H1 (cell line): Measurements from ENCODE around the gene DDI2. TPM values are rescaled to one million over a fixed set of nuclear protein-coding genes. Genes with fewer than 3 reads are reported as not detected.

ENCODE experiments used
- CTCF ChIA-PET: fragments of 300-600 bp; sonication (Branson Sonifier 250); formaldehyde crosslinking; loops from one replicate; lab custom pipeline; 2021; ENCODE audit not compliant: partially characterized antibody; lab: Charles Lee
- POLR2A ChIA-PET: fragments of 300-600 bp; sonication (Branson Sonifier 250); formaldehyde crosslinking; loops from one replicate; lab custom pipeline; 2021; ENCODE audit warnings: inconsistent platforms; ENCODE audit not compliant: partially characterized antibody; lab: Charles Lee
- DNase-seq, 2 experiments: peaks; one replicate each; pipeline versions ENCODE4 v3.0.0 to v3.0.0-alpha.2; 2010 to 2022; ENCODE audit warnings: low spot score in 2 of 2, low read depth in 1 of 2, mixed read lengths in 1 of 2
- FAIRE-seq: peaks from 2 replicates; lab custom pipeline; 2011; peaks lifted over from hg19 to GRCh38; lab: Jason Lieb, UNC
- H2AFZ ChIP-seq: 2 replicates; pipeline ENCODE4 v1.8.1; 2012; ENCODE audit warnings: low read length, inconsistent platforms
- H2AK5ac ChIP-seq: 2 replicates; pipeline ENCODE4 v1.6.1; 2013; ENCODE audit warnings: low read depth, low read length
- H2BK120ac ChIP-seq: replicated peaks from 2 replicates; pipeline ENCODE3; 2013; ENCODE audit warnings: low read depth, low read length, inconsistent platforms
- H2BK12ac ChIP-seq: 2 replicates; pipeline ENCODE4 v1.6.1; 2013; ENCODE audit warnings: low read depth, low read length
- H2BK15ac ChIP-seq: 2 replicates; pipeline ENCODE4 v1.6.1; 2013; ENCODE audit warnings: low read length
- H2BK20ac ChIP-seq: 2 replicates; pipeline ENCODE4 v1.6.1; 2013; ENCODE audit warnings: low read length
- H2BK5ac ChIP-seq: 2 replicates; pipeline ENCODE4 v1.6.1; 2013; ENCODE audit warnings: low read depth, low read length
- H3K14ac ChIP-seq: 2 replicates; pipeline ENCODE4 v1.6.1; 2013; ENCODE audit warnings: inconsistent platforms; ENCODE audit not compliant: insufficient read length
- H3K18ac ChIP-seq: 2 replicates; pipeline ENCODE4 v1.6.1; 2013; ENCODE audit warnings: low read length; ENCODE audit errors: extremely low read depth
- H3K23ac ChIP-seq: 2 replicates; pipeline ENCODE4 v1.6.1; 2013; ENCODE audit warnings: inconsistent platforms; ENCODE audit not compliant: insufficient read length
- H3K23me2 ChIP-seq: 2 replicates; pipeline ENCODE4 v1.6.1; 2013; ENCODE audit warnings: low read depth, low read length
- H3K27ac ChIP-seq: 2 replicates; pipeline ENCODE4 v1.6.1; 2011; ENCODE audit warnings: low read depth, low read length, inconsistent platforms
- H3K27me3 ChIP-seq, 4 experiments: replicated peaks in 1 of 4; 1 replicate in 1 of 4; 2 replicates in 3 of 4; pipeline versions ENCODE4 v1.6.1 to v1.8.1; 2011 to 2013; ENCODE audit warnings: low read length in 3 of 4, mild to moderate bottlenecking in 3 of 4, inconsistent platforms in 2 of 4, mixed read lengths in 2 of 4, moderate library complexity in 1 of 4; ENCODE audit not compliant: control insufficient read depth in 3 of 4, insufficient read depth in 3 of 4; ENCODE audit errors: extremely low read depth in 1 of 4
- H3K36me3 ChIP-seq, 4 experiments: 2 replicates each; pipeline versions ENCODE4 v1.6.1 to v1.8.1; 2011 to 2013; ENCODE audit warnings: mild to moderate bottlenecking in 4 of 4, low read length in 3 of 4, moderate library complexity in 2 of 4, control low read depth in 1 of 4, inconsistent platforms in 1 of 4; ENCODE audit not compliant: insufficient read depth in 4 of 4, control insufficient read depth in 2 of 4
- H3K4ac ChIP-seq: replicated peaks from 2 replicates; pipeline ENCODE3; 2013; ENCODE audit warnings: low read length, low read depth, mixed read lengths, inconsistent platforms; ENCODE audit not compliant: insufficient read length
- H3K4me1 ChIP-seq, 4 experiments: replicated peaks in 1 of 4; 1 replicate in 1 of 4; 2 replicates in 3 of 4; pipeline versions ENCODE4 v1.6.1 to v1.8.1; 2011 to 2013; ENCODE audit warnings: low read length in 3 of 4, inconsistent platforms in 2 of 4, mixed read lengths in 1 of 4; ENCODE audit not compliant: insufficient read depth in 4 of 4, control insufficient read depth in 3 of 4
- H3K4me2 ChIP-seq, 2 experiments: 2 replicates each; pipeline versions ENCODE4 v1.6.1 to v1.8.1; 2011 to 2013; ENCODE audit warnings: low read depth in 2 of 2, low read length in 2 of 2, control low read depth in 1 of 2, inconsistent platforms in 1 of 2, mild to moderate bottlenecking in 1 of 2; ENCODE audit not compliant: insufficient read depth in 1 of 2
- H3K4me3 ChIP-seq, 4 experiments: fragments of 200-600, 300-600 bp in 1 of 4; sonication (generic), shearing (Covaris generic), sonication (Bioruptor Twin) in 1 of 4; 2 replicates each; pipeline versions ENCODE4 v1.5.1 to v1.8.1; 2011 to 2016; ENCODE audit warnings: low read length in 4 of 4, low read depth in 3 of 4, control low read depth in 2 of 4, inconsistent platforms in 2 of 4, mild to moderate bottlenecking in 2 of 4, mixed read lengths in 1 of 4, moderate library complexity in 1 of 4; ENCODE audit not compliant: insufficient read depth in 2 of 4; ENCODE audit errors: extremely low read depth in 1 of 4
- H3K56ac ChIP-seq: replicated peaks from 2 replicates; pipeline ENCODE3; 2013; ENCODE audit warnings: low read depth, mild to moderate bottlenecking, mixed read lengths, low read length, inconsistent platforms; ENCODE audit not compliant: insufficient read length
- H3K79me1 ChIP-seq: 2 replicates; pipeline ENCODE4 v1.6.1; 2013; ENCODE audit warnings: low read depth, low read length, control low read depth
- H3K79me2 ChIP-seq, 2 experiments: 2 replicates each; pipeline versions ENCODE4 v1.6.1 to v1.8.1; 2012 to 2013; ENCODE audit warnings: low read length in 2 of 2, mild to moderate bottlenecking in 2 of 2, inconsistent platforms in 1 of 2; ENCODE audit not compliant: insufficient read depth in 2 of 2, control insufficient read depth in 1 of 2
- H3K9ac ChIP-seq, 4 experiments: replicated peaks in 1 of 4; 1 replicate in 1 of 4; 2 replicates in 3 of 4; pipeline versions ENCODE4 v1.6.1 to v1.8.1; 2011 to 2013; ENCODE audit warnings: low read depth in 3 of 4, low read length in 3 of 4, control low read depth in 2 of 4, mild to moderate bottlenecking in 2 of 4, moderate library complexity in 2 of 4, inconsistent platforms in 1 of 4; ENCODE audit errors: extremely low read depth in 1 of 4
- H3K9me3 ChIP-seq, 2 experiments: 2 replicates each; pipeline versions ENCODE4 v1.6.1 to v1.8.1; 2012 to 2013; ENCODE audit warnings: mild to moderate bottlenecking in 2 of 2, moderate library complexity in 2 of 2, control low read depth in 1 of 2, inconsistent platforms in 1 of 2, low read depth in 1 of 2, low read length in 1 of 2, mixed read lengths in 1 of 2; ENCODE audit not compliant: insufficient read depth in 2 of 2
- H4K20me1 ChIP-seq, 2 experiments: replicated peaks in 1 of 2; 2 replicates each; pipeline versions ENCODE3 to v1.8.1; 2011 to 2013; ENCODE audit warnings: inconsistent platforms in 2 of 2, low read length in 2 of 2, mild to moderate bottlenecking in 1 of 2; ENCODE audit not compliant: insufficient read depth in 2 of 2, control insufficient read depth in 1 of 2
- H4K5ac ChIP-seq: 2 replicates; pipeline ENCODE4 v1.6.1; 2013; ENCODE audit warnings: low read length, low read depth, mixed read lengths, inconsistent platforms; ENCODE audit not compliant: insufficient read length
- H4K8ac ChIP-seq: 2 replicates; pipeline ENCODE4 v1.8.0; 2013; ENCODE audit warnings: mild to moderate bottlenecking, moderate library complexity, low read length, inconsistent platforms; ENCODE audit not compliant: insufficient read depth; ENCODE audit errors: extremely low read depth
- H4K91ac ChIP-seq: replicated peaks from 2 replicates; pipeline ENCODE3; 2013; ENCODE audit warnings: low read length, mixed read lengths, inconsistent platforms; ENCODE audit not compliant: insufficient read length
- CHD2 ChIP-seq: IDR thresholded peaks from 2 replicates; pipeline ENCODE4 v1.6.1; 2012; ENCODE audit warnings: low read length, improper control_type of control experiment
- CTBP2 ChIP-seq: IDR thresholded peaks from 2 replicates; pipeline ENCODE4 v1.7.0; 2011; ENCODE audit warnings: borderline replicate concordance, mild to moderate bottlenecking, moderate library complexity, mixed read lengths, low read length; ENCODE audit not compliant: insufficient read depth, insufficient read length
- MAFK ChIP-seq: IDR thresholded peaks from 2 replicates; pipeline ENCODE4 v1.6.1; 2012; ENCODE audit warnings: low read depth, mild to moderate bottlenecking, improper control_type of control experiment, low read length
- MAX ChIP-seq: IDR thresholded peaks from 2 replicates; pipeline ENCODE4 v1.6.1; 2012; ENCODE audit warnings: inconsistent platforms
- RNF2 ChIP-seq: fragments of 200-900, 300-1000 bp; sonication (generic); IDR thresholded peaks from 2 replicates; pipeline ENCODE4 v1.7.1; 2016; ENCODE audit warnings: borderline replicate concordance, low read depth, mild to moderate bottlenecking, antibody characterized with exemption, low read length; ENCODE audit not compliant: poor library complexity, severe bottlenecking; ENCODE audit errors: missing control alignments
- TEAD4 ChIP-seq: IDR thresholded peaks from 2 replicates; pipeline ENCODE4 v1.6.1; 2012; ENCODE audit warnings: low read depth, low read length, inconsistent platforms, mixed read lengths
- WGBS, 2 experiments: shearing (Covaris generic) in 1 of 2; methylation state at CpG; one replicate each; pipeline versions ENCODE4 v1.1.6 to v1.1.7; 2013 to 2015; ENCODE audit warnings: low lambda C conversion rate in 2 of 2, mixed read lengths in 2 of 2, inconsistent platforms in 1 of 2, low coverage in 1 of 2, missing lambda C conversion rate in 1 of 2; ENCODE audit not compliant: insufficient replicate concordance in 2 of 2, insufficient coverage in 1 of 2, insufficient read length in 1 of 2; ENCODE audit errors: extremely low coverage in 1 of 2, missing lambda C conversion rate in 1 of 2; 5-methylcytosine and 5-hydroxymethylcytosine counted together
- polyA plus RNA-seq, 7 experiments: library from polyadenylated mRNA; depleted of rRNA in 3 of 7; stranded (reverse) in 5 of 7; unstranded in 2 of 7; fragments of >200 nt in 5 of 7; fragments of 200-250 nt in 2 of 7; gene quantifications; 1 replicate in 5 of 7; 2 replicates in 1 of 7; 4 replicates in 1 of 7; pipeline versions ENCODE4 v1.2.1 to v1.2.3, GENCODE V29; 2011 to 2013; ENCODE audit warnings: missing spikeins in 2 of 7, mixed read lengths in 2 of 7
- total RNA-seq: library from RNA; stranded (reverse); fragmentation: NEBNext Ultra II Directional; extraction: Animal tissue kit (Norgen Biotek cat#: 25700); gene quantifications from 2 replicates; pipeline ENCODE4 v1.2.1, GENCODE V29; 2021

The DDI2 gene
- total and polyA plus RNA-seq, 2 of the 8 experiments (the other 6 are each of a cell fraction or from before 2014, with no cell fraction given) = 7.7 to 38.3 TPM

- H2BK120ac ChIP-seq = no peak overlapping the region
- H3K23me2 ChIP-seq = no peaks in the 10 kb centered on the region
- no peak overlapping the region for H2AK5ac ChIP-seq
- no peaks in the 10 kb centered on the region; a peak in 1 of 7 replicates for H3K4me1 ChIP-seq
- no peak overlapping the region for H3K18ac ChIP-seq
- H3K27me3 ChIP-seq = no peaks in the 10 kb centered on the region
- H2BK12ac ChIP-seq = no peak overlapping the region
- no peak overlapping the region for H3K56ac ChIP-seq
- DNase-seq (no peak), FAIRE-seq (no peak)
- peaks cover 13 to 20% of the 10 kb centered on the region in 2 experiments for H4K20me1 ChIP-seq
- no peak overlapping the region for H4K91ac ChIP-seq
- no peak overlapping the region for H3K14ac ChIP-seq
- H3K79me2 ChIP-seq = peaks cover 24 to 95% of the 10 kb centered on the region in 2 experiments
- no peak overlapping the region for H3K9ac ChIP-seq
- H2AFZ ChIP-seq = no peak overlapping the region
- no peak overlapping the region for H3K4me3 ChIP-seq
- TF ChIP-seq CHD2 (no peak), TEAD4 (no peak), RNF2 (no peak), CTBP2 (no peak), MAFK (no peak), MAX (no peak)
- POLR2A ChIA-PET = interaction anchor here (0.7 kb wide), 1 partner anchor 133 kb away, joined by 3 read pairs; no protein-coding TSS in a partner anchor
- no peak overlapping the region for H3K4ac ChIP-seq
- no peak overlapping the region for H4K5ac ChIP-seq
- H2BK20ac ChIP-seq = no peak overlapping the region
- no peak overlapping the region for H2BK5ac ChIP-seq
- H2BK15ac ChIP-seq = no peak overlapping the region
- no peak overlapping the region for H4K8ac ChIP-seq
- H3K79me1 ChIP-seq = peaks cover 4% of the 10 kb centered on the region; the same call in 1 of the 2 replicates
- H3K4me2 ChIP-seq = no peak overlapping the region
- peaks cover 5 to 19% (median 14%) of the 10 kb centered on the region in 4 experiments; a peak in 7 of 8 replicates for H3K36me3 ChIP-seq
- WGBS, 2 experiments = 93% methylated on average over 6 of the region's 6 CpGs; no CpG with 5 or more reads in 1 of the 2 experiments
- CTCF ChIA-PET = interaction anchor here (0.7 to 1.6 kb wide), 4 partner anchors 21 to 93 kb away, joined by 3 read pairs; no protein-coding TSS in a partner anchor
- no peaks in the 10 kb centered on the region for H3K9me3 ChIP-seq
- no peak overlapping the region for H3K27ac ChIP-seq
- H3K23ac ChIP-seq = no peak overlapping the region
Measured at GRCh38 chr1:15623435-15623834, 6.2 kb downstream of the DDI2 start.
